ENCODE results near the gene PRCP. TPM values are rescaled to one million over a fixed set of nuclear protein-coding genes. Genes with fewer than 3 reads are reported as not detected.

Gene PRCP
- total RNA-seq, 1 experiment from 2014 or later = 25.1 TPM

GRCh38 chr11:82896183-82896582 is 4.0 kb downstream of the PRCP start:
- Histone ChIP-seq H3K27ac (ENCODE audit: low read depth, low read length, poor library complexity, severe bottlenecking) (no peak overlapping the region), H3K36me3 (ENCODE audit: insufficient read depth, low read length, poor library complexity, severe bottlenecking) (no peaks in the 10 kb centered on the region), H3K4me1 (ENCODE audit: insufficient read depth, low read length, poor library complexity, severe bottlenecking) (peaks cover 9% of the 10 kb centered on the region), H3K9me3 (ENCODE audit: low read depth, low read length, poor library complexity, severe bottlenecking) (no peaks in the 10 kb centered on the region), H3K27me3 (replicated peaks; ENCODE audit: insufficient read depth, low read depth, low read length, poor library complexity) (no peaks in the 10 kb centered on the region), H3K4me3 (ENCODE audit: low read depth, low read length, poor library complexity, severe bottlenecking) (no peak overlapping the region)
- TF ChIP-seq CTCF (conservative IDR thresholded peaks at IDR 0.05; ENCODE audit: low read depth, low read length) (no peak), EZH2 (IDR thresholded peaks at IDR 0.05; ENCODE audit: borderline replicate concordance, low read depth, low read length, poor library complexity, severe bottlenecking) (no peak)
- DNase-seq (ENCODE audit: low spot score) = no peak
- ChIA-PET CTCF (no interaction called here), POLR2A (ENCODE audit: low non-redundant PET) (no interaction called here)
- no TSS peak for BruUV-seq (replicated peaks)
- intact Hi-C loops (cut with micrococcal nuclease; ENCODE audit: unreplicated experiment) = no loop called here

GRCh38 chr11:82895437-82896091 is 4.7 kb downstream of the PRCP start:
- BruUV-seq (replicated peaks) = no TSS peak
- intact Hi-C loops (cut with micrococcal nuclease; ENCODE audit: unreplicated experiment) = no loop called here
- Histone ChIP-seq H3K4me3 (ENCODE audit: low read depth, low read length, poor library complexity, severe bottlenecking) (no peak overlapping the region), H3K36me3 (ENCODE audit: insufficient read depth, low read length, poor library complexity, severe bottlenecking) (no peaks in the 10 kb centered on the region), H3K4me1 (ENCODE audit: insufficient read depth, low read length, poor library complexity, severe bottlenecking) (peaks cover 9% of the 10 kb centered on the region), H3K27me3 (replicated peaks; ENCODE audit: insufficient read depth, low read depth, low read length, poor library complexity) (no peaks in the 10 kb centered on the region), H3K27ac (ENCODE audit: low read depth, low read length, poor library complexity, severe bottlenecking) (no peak overlapping the region), H3K9me3 (ENCODE audit: low read depth, low read length, poor library complexity, severe bottlenecking) (no peaks in the 10 kb centered on the region)
- TF ChIP-seq CTCF (conservative IDR thresholded peaks at IDR 0.05; ENCODE audit: low read depth, low read length) = no peak
- TF ChIP-seq EZH2 (IDR thresholded peaks at IDR 0.05; ENCODE audit: borderline replicate concordance, low read depth, low read length, poor library complexity, severe bottlenecking) = no peak
- no peak for DNase-seq (ENCODE audit: low spot score)
- ChIA-PET CTCF (no interaction called here), POLR2A (ENCODE audit: low non-redundant PET) (no interaction called here)

- intact Hi-C loops (cut with micrococcal nuclease; ENCODE audit: unreplicated experiment) = no loop called here
- no peak overlapping the region for H3K4me3 ChIP-seq (ENCODE audit: low read depth, low read length, poor library complexity, severe bottlenecking)
- no peak for DNase-seq (ENCODE audit: low spot score)
- no peaks in the 10 kb centered on the region for H3K27me3 ChIP-seq (replicated peaks; ENCODE audit: insufficient read depth, low read depth, low read length, poor library complexity)
- H3K9me3 ChIP-seq (ENCODE audit: low read depth, low read length, poor library complexity, severe bottlenecking) = no peaks in the 10 kb centered on the region
- ChIA-PET POLR2A (ENCODE audit: low non-redundant PET) (no interaction called here), CTCF (no interaction called here)
- H3K27ac ChIP-seq (ENCODE audit: low read depth, low read length, poor library complexity, severe bottlenecking) = no peak overlapping the region
- peaks cover 4% of the 10 kb centered on the region for H3K4me1 ChIP-seq (ENCODE audit: insufficient read depth, low read length, poor library complexity, severe bottlenecking)
- TF ChIP-seq CTCF (conservative IDR thresholded peaks at IDR 0.05; ENCODE audit: low read depth, low read length) = no peak
- TF ChIP-seq EZH2 (IDR thresholded peaks at IDR 0.05; ENCODE audit: borderline replicate concordance, low read depth, low read length, poor library complexity, severe bottlenecking) = no peak
- H3K36me3 ChIP-seq (ENCODE audit: insufficient read depth, low read length, poor library complexity, severe bottlenecking) = no peaks in the 10 kb centered on the region
- BruUV-seq (replicated peaks) = no TSS peak
Measured at GRCh38 chr11:82892611-82893169, 7.5 kb downstream of the PRCP start.
